ENCODE results near the gene BLOC1S6.

The BLOC1S6 gene, protein sequence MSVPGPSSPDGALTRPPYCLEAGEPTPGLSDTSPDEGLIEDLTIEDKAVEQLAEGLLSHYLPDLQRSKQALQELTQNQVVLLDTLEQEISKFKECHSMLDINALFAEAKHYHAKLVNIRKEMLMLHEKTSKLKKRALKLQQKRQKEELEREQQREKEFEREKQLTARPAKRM

DNA sequence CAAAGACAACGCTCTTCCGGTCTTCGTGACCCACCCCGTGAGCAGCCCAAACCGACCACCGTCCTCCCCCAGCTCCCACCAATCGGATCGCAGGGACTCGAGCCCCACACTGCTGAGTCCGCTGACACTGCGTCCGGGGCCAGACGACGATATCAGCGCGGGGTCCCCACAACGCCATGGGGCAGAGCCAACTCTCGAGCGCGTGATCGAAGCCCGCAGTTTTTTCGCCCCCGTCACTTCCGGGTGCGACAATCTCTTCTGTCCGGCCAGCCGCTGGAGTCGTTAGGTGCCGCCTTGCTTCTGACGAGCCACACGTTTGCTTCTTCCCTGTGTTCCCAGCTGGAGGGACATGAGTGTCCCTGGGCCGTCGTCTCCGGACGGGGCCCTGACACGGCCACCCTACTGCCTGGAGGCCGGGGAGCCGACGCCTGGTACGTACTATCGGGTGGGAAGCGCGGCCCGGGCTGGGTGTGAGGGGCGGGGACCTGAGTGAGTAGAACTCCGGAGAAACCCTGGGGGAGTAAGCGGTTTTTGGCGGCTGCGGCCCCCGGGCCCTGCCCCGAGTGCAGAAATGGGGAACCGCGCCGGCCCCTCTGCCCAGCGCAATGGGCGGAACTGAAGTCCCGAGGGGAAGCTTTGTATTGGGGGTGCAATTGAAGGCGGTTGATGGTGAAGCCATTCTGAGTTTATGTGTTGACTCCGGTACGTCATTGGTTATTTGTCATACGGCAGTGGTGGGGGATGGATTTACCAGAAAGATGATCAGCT, at the start of gene BLOC1S6:
TSS of gene BLOC1S6 (plus strand) at position 285 of the 768 bp plus-strand sequence. CDS start at position 350, 65 bp downstream.
- DNase-seq (ENCODE audit: low spot score): peak; percentile 88

DNA sequence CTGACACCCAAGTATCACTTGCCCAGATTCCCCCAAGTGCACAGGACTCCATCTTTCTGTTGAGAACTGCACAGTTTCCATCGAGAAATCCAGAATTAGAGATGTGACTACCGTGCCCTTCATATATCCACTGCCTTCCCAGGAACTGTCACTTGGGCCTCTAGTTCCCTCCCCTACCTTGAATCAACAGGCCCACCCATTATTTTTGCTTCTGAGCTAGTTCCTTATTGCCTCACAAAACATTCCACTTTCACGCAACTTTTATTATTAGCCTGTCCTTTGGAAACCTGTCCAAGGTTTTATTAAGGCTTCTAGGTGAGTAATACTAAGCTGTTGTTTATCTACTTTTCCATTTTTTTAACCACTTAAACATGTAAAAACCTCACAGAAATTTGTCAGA, 47.5 kb upstream of the BLOC1S6 start:
- no peak for DNase-seq (ENCODE audit: low spot score)

DNA sequence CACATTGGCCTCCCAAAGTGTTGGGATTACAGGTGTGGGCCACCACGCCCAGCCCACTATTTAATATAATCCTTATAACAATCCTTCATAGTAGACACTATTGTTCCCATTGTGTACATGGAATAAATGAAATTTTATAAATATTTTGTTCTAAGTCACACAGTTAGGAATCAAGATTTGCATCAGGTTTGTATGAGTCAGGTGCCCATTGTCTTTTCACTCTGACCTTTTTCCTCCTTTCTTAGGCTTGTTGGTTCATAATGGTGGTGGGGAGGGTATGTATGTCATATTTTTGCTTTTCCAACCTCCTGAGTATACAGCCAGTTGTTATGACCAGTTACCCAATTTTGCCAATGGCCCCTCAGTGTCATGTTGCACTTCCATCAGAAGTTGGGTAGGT, 46.6 kb upstream of the BLOC1S6 start:
- DNase-seq (ENCODE audit: low spot score): no peak

DNA sequence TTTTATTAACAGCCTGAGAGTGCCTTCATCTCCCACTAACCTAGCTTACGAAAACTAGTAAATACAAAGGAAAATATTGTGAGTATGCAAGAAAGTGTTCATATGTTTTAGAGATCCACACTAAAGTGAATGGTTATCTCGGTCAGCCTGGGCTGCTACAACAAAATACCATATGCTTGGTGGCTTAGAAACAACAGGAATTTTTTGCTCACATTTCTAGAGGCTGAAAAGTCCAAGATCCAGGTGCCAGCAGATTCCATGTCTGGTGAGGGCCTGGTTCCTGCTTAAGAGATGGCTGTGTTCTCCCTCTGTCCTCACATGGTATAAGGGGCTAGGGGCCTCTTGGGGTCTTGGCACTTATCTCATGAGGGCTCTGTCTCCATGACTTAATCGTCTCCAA, 44.1 kb upstream of the BLOC1S6 start:
- no peak for DNase-seq (ENCODE audit: low spot score)

DNA sequence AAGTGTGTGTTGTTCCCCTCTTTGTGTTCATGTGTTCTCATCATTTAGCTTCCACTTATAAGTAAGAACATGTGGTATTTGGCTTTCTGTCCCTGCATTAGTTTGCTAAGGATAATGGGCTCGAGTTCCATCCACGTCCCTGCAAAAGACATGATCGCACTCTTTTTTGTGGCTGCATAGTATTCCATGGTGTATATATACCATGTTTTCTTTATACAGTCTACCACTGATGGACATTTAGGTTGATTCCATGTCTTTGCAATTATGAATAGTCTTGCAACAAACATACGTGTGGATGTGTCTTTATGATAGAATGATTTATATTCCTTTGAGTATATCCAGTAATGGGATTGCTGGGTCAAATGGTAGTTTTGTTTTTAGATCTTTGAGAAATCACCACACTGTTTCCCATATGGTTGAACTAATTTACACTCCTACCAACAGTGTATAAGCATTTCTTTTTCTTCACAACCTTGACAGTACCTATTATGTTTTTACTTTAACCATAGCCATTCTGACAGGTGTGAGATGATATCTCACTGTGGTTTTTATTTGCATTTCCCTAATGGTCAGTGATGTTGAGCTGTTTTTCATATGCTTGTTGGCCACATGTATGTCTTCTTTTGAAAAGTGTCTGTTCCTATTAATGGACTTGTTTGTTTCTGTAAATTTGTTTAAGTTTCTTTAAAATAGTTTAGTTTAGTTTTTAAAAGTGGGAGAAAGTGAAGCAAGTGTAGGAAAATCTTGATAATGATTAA, 42.7 kb upstream of the BLOC1S6 start:
- no peak for DNase-seq (ENCODE audit: low spot score)

DNA sequence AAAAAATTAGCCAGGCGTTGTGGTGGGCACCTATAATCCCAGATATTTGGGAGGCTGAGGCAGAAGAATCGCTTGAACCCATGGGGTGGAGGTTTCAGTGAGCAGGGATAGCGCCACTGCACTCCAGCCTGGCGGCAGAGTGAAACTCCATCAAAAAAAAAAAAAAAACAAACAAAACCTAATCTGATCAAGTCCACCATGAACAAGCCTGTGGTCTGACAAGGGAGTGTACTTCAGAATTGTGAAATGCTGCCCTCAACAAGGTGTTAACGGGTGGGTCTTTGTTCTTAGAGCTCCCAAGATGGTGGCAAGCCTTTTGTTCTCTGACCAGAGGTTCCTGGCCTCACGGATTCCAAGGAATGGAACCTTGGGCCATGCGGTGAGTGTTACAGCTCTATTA, 40.4 kb upstream of the BLOC1S6 start:
- DNase-seq (ENCODE audit: low spot score): no peak

DNA sequence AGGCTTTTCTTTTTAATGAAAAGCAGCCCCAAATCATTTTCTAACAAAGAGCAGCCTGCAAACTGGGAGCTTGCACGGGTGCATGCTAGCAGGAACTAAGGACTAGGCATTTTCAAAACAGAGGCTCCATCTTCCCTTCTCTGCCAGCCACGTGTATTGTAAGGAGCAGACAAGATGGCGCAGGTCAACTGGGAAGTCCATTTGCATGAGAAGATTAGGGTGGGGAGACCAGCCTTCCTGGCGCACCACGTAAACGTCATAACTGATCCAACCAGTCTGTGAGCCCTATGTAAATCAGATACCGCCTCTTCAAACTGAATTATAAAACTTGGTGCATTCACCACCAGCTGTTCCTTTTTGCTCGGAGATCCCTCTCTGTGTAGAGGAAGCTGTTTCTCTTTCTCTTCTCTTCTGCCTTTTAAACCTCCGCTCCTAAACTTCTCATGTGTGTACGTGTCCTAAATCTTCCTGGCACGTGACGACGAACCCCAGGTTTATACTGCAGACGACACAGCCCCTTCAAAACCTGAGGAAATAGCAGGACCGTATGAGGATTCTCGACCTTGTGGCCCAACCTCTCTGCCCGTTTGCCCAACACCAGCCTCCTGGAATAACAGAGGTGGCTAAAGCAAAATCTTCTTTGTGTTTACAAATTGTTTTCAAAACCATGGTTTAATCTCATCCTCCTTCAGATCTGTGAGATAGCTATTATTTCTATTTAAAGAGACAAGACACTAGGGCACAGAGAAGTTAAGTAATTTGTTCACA, 38.2 kb upstream of the BLOC1S6 start:
- DNase-seq (ENCODE audit: low spot score): no peak

DNA sequence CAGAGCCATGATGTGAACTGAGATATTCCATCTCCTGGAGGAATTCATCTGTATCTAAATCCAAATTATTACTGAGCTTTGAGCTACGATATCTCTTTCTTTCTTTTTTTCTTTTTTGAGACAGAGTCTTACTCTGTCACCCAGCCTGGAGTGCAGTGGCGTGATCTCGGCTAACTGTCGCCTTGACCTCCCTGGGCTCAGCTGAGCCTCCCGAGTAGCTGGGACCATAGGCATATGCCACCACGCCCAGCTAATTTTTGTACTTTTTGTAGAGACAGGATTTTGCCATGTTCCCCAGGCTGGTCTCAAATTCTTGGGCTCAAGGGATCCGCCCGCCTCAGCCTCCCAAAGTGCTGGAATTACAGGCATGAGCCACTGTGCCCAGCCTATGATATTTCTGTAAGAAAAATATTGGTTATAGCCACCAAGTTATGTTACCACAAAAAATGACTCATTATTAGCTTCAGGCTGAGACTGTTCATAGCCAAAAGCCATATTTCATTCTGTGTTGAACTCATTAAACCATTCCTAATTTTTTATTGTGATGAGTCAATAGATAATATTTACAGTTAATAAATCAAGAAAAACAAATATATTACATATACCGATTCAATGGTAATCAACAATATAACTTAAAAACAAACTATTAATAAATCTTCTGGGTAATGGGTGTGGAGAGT, 37.5 kb upstream of the BLOC1S6 start:
- DNase-seq (ENCODE audit: low spot score): no peak

DNA sequence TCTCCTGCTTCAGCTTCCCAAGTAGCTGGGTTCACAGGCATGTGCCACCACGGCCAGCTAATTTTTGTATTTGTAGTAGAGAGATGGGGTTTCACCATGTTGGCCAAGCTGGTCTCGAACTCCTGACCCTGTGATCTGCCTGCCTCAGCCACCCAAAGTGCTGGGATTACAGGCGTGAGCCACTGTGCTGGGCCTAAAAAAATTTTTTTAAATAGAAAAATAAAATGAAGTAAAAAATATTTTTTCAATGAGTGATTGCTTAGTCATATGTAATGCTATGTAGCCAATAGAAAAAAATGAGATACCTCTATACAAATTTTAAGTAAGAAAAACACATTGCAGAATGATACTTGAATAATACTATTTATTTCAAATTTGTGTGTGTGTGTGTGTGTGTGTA, 36.7 kb upstream of the BLOC1S6 start:
- no peak for DNase-seq (ENCODE audit: low spot score)

DNA sequence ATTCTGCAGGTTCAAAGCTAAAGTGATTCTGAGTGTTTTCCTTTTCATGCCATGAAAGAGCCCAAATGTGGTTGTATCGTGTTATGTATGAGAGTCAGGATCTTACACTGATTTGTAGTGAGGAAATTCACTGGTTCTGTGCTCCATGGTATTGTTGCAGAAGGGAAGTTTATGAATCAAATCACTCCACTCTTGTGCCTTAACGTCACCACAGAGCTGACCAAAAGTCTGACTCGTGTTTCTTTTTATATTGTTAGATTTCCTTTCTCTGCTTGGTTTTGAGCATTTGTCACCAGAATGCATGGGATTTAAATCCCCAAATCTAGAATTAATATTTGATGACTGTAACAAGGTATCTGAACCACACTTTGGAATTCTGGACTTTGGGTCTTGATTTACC, 35.5 kb upstream of the BLOC1S6 start:
- no peak for DNase-seq (ENCODE audit: low spot score)

DNA sequence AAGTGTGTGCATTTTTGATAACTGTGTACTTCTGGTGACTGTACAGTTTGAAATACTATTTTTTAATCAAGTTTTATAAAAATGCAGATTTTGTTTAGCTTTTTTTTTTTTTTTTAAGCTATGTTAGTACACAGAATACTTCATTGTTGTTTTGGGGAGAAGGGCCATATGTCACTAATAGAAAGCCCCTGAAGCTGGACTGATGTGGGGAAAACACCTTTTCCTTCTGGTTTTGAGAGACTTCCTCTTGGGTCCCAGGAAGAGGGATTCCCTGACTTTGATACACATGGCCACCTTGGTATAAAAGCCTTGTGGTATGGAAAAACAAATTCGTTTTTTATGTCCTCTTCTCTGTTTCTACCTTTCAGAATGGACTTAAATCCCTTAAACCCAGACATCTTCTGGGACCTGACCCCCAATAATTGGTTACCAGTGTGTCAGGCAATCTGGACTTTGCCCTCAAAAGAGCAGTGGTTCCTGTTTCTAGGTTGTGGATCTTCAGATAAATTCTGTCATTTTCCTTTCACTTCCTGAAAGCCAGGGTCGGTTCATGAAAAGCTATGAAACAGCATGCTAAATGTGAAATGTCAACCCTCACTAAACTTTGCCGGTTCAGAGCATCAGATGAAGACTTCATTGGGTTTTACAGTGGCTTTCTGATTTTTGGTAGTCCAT, 31.1 kb upstream of the BLOC1S6 start:
- DNase-seq (ENCODE audit: low spot score): no peak

DNA sequence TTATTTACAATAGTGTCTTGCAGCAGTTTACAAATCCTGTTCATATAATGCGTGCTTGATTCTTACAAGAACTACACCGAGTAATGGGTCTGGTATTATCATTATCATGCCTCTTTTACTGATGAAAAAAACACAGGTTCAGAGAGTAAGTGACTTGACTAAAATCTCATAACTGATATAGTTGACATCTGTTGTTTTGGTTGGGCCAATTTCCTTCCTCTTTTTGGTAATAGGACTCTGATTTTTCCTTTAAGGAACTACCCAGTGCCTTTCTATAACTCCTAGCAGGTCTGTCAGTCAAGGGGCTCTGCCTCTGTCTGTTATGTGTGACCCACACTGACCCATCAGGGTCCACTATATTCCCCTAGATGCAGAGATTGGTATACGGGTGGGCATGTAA, 14.6 kb upstream of the BLOC1S6 start:
- no peak for DNase-seq (ENCODE audit: low spot score)

DNA sequence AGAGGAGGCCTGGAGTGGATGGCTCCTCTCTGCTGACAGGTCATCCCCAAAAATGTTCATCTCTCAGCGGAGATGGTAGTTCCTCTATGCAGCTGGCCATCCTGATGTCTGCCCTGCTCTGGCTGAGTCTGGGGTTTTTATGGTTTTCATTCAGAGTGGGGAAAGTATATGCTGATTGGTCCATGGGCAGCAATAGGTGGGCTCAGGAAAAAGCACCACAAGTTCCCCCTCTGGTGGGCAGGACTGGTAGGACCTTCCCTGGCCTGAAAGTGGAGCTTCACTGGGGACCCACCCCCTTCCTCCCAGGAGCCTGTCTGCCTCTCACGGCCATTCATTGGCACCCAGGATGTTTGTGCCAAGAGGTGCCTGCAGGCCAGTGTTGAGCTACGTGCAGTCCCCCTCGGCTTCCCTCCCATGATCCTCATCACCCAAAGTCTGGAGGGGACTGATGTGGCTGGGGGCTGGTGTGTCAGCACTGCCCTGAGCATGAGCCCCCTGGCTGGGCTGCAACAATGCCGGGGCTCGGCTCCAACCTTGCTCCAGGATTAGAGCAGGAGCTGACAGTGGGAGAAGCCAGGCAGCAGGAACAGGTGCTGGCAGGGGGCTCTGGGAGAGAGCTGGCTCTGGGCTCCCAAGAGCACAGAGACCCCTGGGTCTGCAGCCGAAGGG, 13.1 kb upstream of the BLOC1S6 start:
- no peak for DNase-seq (ENCODE audit: low spot score)

DNA sequence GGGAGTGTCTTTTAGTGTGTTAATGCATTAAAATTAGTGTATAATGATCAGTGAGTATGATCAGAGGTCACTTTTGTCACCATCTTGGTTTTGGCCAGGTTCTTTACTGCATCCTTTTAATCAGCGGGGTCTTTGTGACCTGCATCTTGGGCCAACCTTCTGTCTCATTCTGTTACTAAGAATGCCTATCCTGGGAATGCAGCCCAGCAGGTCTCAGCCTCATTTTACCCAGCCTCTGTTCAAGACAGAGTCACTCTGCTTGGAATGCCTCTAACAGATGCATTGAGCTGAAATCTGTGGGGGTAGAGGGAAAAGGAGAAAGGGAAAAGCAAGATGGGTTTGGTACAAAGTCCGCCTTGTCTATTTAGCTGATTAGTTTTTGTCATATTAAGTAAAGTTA, 5.3 kb upstream of the BLOC1S6 start:
- no peak for DNase-seq (ENCODE audit: low spot score)

DNA sequence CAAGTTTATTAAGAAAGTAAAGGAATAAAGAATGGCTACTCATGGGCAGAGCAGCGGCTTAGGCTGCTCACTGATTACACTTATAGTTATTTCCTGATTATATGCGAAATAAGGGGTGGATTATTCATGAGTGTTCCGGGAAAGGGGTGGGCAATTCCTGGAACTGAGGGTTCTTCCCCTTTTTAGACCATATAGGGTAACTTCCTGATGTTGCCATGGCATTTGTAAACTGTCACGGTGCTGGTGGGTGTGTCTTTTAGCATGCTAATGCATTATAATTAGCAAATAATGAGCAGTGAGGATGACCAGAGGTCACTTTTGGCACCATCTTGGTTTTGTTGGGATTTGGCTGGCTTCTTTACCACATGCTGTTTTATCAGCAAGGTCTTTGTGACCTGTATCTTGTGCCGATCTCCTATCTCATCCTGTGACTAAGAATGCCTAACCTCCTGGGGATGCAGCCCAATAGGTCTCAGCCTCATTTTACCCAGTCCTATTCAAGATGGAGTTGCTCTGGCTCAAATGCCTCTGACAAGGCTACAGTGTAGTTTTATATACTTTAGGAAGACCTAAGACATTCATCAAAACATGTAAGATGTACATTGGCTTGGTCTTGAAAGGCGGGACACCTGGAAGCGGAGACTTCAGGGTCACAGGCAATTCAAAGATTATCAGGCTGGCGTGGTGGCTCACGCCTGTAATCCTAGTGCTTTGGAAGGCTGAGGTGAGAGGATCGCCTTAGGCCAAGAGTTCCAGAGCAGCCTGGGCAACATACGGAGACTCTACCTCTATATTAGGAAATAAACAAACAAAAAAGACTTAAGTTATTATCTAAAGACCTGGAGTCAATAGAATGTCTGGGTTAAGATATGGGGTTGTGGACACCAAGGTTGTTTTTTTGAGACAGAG, 3.2 kb upstream of the BLOC1S6 start:
- DNase-seq (ENCODE audit: low spot score): no peak

DNA sequence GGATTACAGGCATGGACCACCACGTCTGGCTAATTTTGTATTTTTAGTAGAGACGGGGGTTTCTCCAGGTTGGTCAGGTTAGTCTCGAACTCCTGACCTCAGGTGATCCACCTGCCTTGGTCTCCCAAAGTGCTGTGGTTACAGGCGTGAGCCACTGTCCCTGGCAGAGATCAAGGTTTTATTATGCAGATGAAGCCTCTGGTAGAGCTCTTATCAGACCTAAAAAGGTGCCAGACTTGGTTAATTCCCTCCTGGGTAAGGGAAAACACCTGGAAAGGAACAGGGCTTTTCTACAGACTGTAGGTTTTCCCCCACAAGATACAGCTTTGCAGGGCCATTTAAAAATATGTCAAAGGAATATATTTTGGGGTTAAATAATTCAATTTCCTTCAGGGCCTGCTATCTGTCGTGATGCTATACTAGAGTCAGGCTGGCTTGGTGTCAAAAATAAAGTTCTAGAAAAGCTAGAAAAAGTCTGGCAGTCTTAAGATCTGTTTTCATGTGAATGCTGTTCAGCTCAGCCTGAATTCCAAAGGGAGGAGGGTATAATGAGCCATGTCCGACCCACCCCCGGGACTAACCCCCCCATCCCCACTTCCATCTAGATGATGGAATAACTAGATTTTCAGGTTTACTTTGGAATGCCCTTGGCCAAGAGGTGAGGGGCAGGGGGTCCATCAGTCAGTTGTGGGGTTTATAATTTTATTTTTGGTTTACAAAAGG, 1.9 kb upstream of the BLOC1S6 start:
- DNase-seq (ENCODE audit: low spot score): no peak

DNA sequence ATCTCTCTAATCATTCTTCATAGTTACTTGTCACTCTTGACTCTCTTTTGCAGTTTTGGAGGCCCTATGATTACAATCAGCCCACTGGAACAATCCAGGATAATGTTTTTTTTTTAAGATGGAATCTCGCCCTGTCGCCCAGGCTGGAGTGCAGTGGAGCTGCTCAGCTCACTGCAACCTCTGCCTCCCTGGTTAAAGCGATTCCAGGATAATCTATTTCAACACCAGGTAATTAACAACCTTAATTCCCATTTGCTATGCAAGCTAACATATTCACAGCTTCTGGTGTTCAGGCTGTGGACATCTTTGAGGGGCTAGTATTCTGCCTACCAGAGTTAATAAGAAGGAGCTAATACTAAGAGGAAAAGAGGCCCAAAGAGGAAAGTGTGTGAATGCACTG, 1.1 kb upstream of the BLOC1S6 start:
- DNase-seq (ENCODE audit: low spot score): no peak

DNA sequence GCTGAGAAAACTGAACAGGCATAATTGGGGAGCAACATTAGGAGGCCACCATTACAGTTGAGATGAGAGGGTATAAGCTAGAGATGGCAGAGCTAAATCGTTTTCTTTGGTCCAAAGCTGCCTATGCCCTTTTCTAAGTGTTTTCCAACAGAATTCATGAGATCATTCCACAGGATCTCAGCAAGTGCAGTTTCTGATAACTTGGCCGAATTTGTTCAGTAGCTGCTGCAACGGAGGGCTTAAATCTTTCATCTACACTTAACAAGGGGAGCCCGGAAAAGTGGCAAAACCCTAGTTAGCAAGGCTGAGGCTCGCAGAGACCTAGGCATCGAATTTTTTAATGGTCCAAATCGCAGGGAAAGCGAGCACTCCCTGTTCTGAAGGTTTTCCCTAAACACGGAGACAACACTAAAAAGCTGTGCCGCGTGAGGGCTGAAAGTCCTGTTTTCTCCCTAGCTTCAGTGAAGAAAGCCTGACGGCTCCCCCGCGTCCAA, 531 bp upstream of the BLOC1S6 start:
- no peak for DNase-seq (ENCODE audit: low spot score)

DNA sequence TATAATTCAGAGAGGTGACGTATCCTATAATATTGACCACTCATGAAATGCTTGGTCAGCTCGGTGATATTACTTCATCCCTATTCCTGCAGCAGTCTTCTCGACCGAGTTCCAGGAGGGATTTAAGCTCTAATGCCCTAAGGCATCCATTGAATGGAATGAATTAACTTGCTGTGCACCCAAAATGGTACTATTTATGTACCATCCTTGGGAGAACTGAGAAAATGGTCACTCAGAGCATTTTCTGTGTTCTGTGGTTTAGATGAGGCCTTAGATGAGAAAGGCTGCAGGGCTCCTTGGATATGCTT, 638 bp downstream of the BLOC1S6 start:
- no peak for DNase-seq (ENCODE audit: low spot score)

All from D341Med (cell line).